ENCODE results near the gene PCAT7.
"Not testable (repeated sequence)": the region's sequence is repeated elsewhere in the genome, so short reads cannot be mapped to it uniquely, and the experiment has no call there.

PCAT7 gene

DNA sequence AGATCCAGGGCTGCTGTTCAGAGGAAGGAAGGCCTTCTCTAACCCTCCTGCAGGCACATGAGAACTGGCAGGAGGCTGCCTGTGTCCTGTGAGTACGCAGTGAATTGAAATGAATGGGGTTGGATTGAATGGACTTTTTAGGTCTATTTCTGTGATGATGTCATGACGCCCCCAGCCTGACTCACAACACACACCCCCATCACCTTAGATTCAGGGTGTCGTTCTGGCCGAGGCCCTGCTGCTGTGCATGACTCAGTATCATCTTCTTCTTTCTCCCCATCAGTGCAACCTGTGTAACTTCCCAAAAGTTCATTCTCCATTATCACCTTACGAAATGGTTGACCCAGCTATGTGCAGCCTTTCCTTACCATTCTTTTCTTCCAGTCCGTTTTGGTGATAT is 5.4 kb downstream of the PCAT7 start:
- in situ Hi-C loops (cut with MboI; ENCODE audit: low sequenced_read_pairs) = no loop called here

DNA sequence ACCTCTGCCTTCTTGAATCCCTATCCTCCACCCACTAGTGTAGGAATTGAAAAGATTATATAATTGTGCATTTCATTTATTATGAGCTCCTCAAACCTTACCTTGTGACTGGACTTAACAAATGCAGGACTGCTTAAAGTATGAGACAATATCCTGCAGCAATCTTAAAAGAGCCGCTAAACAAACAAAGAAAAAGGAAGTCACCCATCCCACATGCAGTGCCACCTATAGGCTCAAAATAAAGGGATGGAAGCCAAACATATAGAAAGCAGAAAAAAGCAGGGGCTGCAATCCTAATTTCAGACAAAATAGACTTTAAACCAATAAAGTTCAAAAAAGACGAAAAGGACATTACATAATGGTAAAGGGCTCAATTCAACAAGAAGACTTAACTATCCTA is 8.7 kb downstream of the PCAT7 start:
- in situ Hi-C loops (cut with MboI; ENCODE audit: low sequenced_read_pairs) = no loop called here

DNA sequence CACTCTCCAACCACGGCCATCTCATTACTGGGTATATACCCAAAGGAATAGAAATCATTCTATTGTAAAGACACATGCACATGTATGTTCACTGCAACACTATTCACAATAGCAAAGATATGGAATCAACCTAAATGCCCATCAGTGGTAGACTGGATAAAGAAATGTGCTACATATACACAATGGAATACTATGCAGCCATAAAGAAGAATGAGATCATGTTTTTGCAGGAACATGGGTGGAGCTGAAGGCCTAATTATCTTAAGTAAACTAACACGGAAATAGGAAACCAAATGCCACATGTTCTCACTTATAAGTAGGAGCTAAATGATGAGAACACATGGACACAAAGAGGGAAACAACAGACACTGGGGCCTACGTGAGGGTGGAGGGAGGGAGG is 9.4 kb downstream of the PCAT7 start:
- in situ Hi-C loops (cut with MboI; ENCODE audit: low sequenced_read_pairs) = not testable (repeated sequence)

DNA sequence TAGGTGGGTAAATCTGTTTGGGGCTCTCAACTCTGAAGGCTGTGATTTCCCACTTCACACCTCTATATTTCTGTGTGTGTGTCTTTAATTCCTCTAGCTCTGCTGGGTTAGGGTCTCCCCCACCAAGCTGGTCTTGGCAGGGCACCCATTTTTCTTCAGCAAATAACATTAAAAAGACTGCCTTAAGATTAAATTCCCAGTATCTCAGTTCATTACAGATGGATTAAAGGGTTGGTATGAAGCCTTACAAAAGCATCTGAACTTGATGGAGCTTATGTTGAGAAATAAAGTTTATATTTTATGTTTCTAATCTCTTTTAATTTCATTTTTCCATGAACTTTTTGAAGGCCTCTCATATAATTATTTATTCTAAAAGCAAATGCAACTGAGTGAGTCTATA is 11.7 kb downstream of the PCAT7 start:
- in situ Hi-C loops (cut with MboI; ENCODE audit: low sequenced_read_pairs) = no loop called here

DNA sequence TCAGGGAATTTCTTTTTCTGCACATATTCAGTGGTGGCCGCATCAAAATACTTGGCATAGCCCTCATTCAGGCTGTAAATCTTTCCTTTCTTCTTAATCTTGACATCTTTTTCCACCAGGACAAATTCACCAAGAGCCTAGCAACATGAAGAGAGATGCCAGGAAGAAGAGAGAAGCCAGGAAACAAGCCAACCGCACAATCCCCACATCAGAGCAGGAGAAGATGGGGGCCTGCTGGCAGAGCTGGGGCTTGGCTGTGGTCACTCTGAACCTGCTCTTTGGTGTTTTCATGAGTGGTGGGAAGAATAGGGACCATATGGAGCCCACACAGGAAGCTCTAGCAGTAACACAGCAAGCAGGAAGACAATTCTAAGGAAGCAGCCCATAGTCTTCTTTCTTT is 12.4 kb downstream of the PCAT7 start:
- in situ Hi-C loops (cut with MboI; ENCODE audit: low sequenced_read_pairs) = no loop called here

DNA sequence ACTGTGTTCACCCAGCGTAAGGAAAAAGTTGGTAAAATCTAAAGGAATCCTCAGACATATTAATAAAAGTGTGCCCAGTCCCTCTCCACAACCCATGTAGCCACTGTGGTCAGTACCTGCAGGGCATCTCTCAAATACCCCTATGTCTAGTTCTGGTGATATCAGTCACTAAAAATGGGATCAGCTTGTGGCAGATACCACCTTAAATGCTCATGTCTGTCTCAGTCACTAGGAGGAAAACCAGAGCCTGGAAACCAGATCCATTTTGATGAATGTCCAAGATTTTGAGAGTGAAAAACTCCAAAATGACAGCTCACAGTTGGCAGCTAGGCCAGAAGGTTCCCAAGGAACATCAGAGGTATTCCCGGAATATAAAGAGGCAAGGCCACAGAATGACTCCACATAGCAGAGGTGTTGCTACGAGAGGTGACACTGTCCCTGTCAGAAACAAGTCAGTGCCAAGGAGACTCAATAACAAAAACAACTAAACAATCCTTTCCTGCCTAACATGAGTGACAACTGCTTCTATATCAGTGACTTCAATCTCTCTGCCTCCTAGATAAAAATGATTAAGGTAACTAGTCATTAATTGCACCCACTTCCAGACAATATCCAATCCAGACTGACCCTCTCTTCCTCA is 13.5 kb downstream of the PCAT7 start:
- in situ Hi-C loops (cut with MboI; ENCODE audit: low sequenced_read_pairs) = no loop called here

DNA sequence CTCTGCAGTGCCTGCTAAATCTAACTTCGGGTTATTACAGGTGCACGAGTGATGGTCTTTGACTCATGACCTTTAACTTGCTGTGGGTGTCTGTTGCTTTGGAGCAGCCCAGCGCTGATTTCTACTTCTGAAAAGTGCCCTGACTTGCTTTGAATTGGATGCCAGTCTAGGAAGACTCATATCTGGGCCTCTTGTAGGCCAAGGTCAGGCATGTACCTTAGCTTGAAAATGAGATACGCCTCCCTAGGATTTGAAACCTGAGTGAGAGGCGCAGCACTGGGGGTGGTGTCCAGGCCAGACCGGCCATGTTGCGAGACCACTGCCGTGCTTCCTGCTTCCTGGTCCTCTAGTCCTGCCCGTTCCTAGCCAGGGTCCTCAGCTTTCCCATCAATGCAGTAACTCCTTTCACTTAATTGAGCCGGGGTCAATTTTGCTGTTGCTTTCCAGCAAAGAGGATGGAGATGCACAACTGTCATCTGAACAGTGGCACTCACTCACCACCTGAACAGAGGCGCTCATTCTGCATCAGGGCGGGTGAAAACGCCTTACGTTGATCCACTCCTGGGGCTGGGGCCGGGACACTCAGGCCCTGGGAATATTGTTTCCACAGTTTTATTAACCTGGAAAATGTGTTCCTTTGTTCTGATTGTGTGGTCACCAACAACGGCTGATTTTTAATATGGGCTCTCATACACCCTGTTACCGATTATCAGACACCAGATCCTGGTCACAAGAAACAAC is 14.3 kb downstream of the PCAT7 start:
- in situ Hi-C loops (cut with MboI; ENCODE audit: low sequenced_read_pairs) = no loop called here

DNA sequence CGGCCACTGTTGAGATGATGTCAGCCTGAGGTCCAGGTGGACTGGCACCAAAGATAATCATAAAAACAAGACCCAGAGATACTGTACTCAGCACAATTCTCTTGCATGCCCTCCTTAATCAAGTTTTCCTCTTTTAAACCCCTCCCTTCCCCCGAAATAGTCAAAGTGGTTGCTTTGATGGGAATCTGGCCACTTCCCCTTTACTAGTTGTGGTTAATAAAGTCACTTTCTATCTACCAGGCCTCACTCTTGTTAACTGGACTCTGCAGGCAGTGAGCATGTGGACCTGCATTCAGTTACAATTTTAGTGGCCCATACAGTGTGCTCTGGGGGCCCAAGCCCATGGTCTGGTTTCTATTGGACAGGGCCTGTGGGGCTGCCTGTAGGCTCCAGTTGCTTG is 21.2 kb downstream of the PCAT7 start:
- in situ Hi-C loops (cut with MboI; ENCODE audit: low sequenced_read_pairs) = no loop called here

DNA sequence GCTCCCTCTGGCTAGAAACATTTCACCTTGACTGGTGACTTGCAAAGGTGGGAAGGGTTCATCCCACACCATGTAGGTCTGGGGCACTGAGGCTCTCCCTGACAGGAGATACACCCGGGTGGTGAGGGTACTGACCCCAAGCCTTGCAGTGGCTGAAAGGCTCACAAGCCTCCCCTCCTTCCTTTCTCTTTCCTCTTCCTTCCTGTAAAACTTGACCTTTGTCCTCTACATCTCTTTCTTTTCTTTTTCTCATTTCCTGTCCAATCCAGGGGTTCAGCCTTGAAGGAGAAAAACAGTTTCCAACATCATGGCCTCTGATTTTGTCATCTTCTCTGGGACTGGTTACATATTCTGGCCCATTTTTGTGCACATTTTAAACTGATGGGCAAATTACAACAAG is 22.2 kb downstream of the PCAT7 start:
- in situ Hi-C loops (cut with MboI; ENCODE audit: low sequenced_read_pairs) = no loop called here

DNA sequence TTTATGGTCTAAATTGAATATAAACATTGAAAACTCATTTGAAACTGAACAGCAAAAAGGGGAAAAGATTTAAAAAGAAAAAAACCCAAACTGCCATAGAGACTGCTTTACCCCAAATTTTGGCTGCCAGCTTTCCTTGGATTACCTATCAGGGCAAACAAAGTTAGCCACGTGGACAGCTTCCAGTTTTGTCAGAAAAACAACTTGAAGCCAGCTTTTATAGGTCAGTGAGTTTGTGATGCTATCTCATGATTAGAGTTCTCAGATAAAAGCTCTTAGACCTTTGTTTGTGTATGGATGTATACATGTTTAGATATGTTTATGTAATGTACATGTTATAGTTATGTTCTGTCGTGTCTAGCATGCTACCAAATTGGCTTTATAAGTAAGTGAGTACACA is 22.7 kb downstream of the PCAT7 start:
- in situ Hi-C loops (cut with MboI; ENCODE audit: low sequenced_read_pairs) = no loop called here

DNA sequence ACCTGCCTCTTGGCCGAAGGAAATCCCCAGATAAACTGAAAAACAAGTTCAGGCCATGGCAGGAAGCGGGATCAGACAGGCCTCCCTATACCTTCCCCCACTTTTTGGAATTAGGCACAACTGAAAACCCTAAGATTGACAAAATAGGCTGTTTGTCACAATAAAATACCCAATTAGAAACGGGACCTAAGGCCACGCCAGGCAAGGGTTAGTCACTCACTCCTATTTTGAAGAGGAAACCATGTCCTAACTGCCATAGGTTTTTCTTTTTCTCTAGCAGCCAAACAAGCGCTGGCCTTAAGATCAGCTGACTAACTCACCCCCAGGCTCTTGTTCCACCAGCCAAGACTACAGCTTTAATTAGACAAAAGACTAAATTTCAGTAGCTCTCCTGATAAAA is 26.8 kb downstream of the PCAT7 start:
- in situ Hi-C loops (cut with MboI; ENCODE audit: low sequenced_read_pairs) = no loop called here

DNA sequence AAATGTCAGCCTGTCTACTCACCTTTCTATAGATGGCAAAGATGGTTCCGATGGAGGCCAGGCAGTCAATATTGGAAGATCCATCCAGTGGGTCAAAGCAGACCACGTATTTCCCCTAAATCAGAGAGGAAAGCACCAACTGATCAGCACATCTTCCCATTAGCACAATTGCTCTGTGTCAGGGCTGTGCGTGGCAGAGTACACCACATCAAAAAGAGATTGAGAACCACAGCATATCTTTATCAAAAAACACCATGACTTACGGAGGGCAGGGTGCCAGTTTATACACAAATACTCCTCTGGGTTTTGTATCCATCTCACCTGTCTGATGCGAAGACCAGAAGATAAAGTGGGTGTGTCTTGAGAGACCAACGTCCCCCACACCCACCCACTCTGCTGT is 29.7 kb downstream of the PCAT7 start:
- in situ Hi-C loops (cut with MboI; ENCODE audit: low sequenced_read_pairs) = no loop called here

DNA sequence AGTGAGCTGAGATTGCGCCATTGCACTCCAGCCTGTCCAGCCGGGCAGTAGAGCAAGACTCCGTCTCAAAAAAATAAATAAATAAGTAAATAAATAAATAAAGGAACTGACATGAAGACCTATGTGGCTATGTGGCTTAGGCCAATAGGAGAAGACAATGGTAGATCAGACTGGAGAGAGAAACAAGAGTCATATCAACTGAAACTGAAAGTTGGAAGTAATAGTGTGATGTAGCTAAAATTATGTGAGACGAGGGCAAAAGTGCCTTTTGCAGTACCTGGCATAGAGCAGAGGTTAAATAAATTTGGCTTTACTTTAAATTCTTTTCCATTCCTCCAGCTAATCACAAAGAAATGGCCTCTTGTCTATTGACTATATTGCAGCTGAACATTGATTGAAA is 31.4 kb downstream of the PCAT7 start:
- in situ Hi-C loops (cut with MboI; ENCODE audit: low sequenced_read_pairs) = no loop called here

DNA sequence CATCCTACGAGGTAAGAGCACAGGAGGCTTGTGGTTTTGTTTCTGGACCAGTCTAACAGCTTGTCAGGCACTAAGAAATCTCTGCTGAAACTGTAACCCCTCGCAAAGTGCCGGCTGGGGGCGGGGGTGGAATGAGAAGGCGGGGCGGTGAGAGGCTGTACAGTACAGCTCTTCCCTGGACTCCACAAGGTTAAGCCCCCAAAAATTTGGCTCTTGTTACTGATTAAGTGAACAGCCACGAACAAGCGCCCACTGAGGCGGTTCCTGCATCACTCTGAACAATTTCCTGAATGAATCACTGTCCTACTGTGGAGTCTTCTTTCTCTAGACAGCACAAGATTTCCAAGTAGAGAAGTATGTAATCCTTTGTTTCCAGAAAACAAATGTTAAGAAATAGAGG is 31.9 kb downstream of the PCAT7 start:
- in situ Hi-C loops (cut with MboI; ENCODE audit: low sequenced_read_pairs) = no loop called here

DNA sequence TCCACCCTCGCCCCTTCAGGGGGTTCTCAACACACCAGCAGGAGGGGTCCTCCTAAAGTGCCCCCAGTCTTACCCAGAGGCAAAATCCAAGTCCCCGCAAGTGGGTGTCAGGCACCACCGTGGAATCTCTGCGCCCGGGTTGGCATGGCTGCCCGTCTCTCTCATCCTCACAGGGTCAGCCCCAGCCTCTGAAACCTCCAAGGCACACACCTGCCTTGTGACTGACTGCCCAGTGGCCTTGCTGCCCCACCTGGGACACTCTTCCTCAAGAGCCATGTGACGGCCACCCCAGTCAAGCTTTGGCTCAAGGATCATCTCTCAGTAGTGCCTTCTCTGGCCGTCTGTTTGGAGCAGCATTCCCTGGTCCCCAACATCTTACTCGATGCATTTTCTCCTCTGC is 33.8 kb downstream of the PCAT7 start:
- in situ Hi-C loops (cut with MboI; ENCODE audit: low sequenced_read_pairs) = no loop called here

DNA sequence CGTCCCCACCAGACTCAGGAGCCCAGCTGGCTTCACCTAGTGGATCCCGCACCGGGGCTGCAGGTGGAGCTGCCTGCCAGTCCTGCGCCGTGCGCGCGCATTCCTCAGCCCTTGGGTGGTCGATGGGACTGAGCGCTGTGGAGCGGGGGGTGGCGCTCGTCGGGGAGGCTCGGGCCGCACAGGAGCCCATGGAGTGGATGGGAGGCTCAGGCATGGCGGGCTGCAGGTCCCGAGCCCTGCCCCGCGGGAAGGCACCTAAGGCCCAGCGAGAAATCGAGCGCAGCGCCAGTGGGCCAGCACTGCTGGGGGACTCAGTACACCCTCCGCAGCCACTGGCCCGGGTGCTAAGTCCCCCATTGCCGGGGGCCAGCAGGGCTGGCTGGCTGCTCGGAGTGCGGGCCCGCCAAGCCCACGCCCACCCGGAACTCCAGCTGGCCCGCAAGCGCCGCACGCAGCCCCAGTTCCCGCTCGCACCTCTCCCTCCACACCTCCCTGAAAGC is 36.2 kb downstream of the PCAT7 start:
- in situ Hi-C loops (cut with MboI; ENCODE audit: low sequenced_read_pairs) = not testable (repeated sequence)

DNA sequence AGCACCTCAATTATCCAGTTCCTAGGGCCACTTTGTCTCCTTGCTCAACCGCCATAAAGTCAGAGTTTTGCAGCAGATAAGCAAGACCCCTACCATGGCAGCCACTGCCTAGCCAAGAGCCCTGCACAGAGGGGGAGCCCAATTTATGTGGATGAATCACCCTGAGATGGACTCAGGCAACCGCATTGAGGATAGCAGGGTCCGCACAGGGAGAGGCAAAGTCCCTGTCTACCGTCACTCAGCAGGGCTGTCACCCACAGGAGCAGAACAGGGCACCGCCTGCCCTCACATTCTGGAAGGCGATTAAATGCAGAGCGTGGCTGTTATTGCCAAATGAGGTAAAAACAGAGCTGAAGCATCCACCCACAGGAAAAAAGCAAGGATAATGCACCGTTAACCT is 37.0 kb downstream of the PCAT7 start:
- in situ Hi-C loops (cut with MboI; ENCODE audit: low sequenced_read_pairs) = no loop called here

DNA sequence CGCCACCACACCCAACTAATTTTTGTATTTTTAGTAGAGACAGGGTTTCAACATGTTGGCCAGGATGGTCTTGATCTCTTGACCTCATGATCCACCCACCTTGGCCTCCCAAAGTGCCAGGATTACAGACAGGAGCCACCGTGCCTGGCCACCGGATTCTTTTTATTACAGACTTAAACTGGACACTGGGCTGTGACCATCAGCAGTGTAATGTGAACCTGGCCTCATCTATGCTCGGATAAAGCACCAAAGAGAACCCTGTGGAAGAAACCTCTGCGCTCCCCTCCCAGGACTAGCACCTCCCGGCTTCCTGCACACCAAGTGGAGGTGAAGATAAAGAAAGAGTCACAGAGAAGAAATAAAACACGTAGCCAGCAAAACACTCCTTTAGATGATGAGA is 37.8 kb downstream of the PCAT7 start:
- in situ Hi-C loops (cut with MboI; ENCODE audit: low sequenced_read_pairs) = not testable (repeated sequence)

DNA sequence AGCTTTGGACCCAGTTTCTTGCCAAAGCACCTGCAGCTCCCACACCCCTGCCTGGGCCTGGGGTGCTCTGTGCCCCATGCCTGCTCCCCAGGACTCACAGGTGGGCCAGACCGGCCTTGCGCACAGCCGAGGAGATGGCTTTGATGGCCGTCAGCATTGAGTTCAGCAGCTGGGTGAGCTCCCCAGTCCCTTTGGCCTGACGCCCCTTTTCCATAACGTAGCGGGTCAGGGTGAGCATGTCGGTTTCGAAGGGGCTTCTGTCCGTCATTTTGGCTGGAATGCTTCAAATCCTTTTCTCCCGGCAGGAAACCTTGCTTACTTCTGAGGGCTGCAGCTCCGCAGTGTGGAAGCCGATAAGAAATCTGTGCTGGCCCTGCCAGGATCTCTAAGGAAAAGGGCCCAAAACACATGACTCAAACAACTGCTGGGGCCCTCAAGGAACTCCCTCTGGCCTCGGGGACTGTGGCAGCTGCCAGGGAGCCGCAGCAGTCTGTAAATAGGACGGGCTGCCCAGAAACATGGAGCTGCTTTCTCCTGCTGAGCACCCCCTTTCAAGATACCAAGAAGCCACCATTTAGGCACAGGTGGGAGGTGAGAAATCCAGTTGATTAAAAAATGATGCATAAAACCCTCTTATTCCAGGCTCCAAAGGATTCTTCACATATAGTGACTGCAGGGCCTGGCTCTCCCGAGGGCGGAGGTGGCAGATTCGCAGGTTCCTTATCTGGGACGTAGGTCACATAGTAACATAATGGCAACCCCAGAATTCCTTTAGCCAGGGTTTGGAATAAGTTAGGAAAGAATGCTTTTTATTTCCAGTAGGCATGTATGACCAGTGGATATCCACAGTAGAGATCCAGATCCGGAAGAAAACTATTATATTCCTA is 38.8 kb downstream of the PCAT7 start, which contains the start of gene FBP2:
Gene FBP2, minus strand, starts transcription at position 366 of the 887 bp plus-strand sequence. Its CDS starts 98 bp downstream, at position 268.
- in situ Hi-C loops (cut with MboI; ENCODE audit: low sequenced_read_pairs) = no loop called here

DNA sequence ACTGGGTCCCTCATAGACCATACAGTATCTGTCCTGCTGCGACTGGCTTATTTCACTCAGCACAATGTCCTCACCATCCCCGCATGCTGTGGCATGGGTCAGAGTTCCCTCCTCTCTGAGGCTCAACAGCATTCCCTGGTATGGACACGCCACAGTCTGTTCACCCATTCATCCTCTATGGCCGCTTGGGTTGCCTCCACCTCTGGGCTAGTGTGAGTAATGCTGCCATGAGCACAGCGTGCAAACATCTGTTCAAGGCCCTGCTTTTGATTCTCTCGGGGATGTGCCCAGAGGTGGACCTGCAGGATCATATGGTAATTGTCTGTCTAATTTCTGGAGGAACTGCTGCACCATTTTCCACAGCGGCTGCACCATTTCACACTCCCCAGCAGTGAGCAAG is 44.2 kb downstream of the PCAT7 start:
- in situ Hi-C loops (cut with MboI; ENCODE audit: low sequenced_read_pairs) = no loop called here

DNA sequence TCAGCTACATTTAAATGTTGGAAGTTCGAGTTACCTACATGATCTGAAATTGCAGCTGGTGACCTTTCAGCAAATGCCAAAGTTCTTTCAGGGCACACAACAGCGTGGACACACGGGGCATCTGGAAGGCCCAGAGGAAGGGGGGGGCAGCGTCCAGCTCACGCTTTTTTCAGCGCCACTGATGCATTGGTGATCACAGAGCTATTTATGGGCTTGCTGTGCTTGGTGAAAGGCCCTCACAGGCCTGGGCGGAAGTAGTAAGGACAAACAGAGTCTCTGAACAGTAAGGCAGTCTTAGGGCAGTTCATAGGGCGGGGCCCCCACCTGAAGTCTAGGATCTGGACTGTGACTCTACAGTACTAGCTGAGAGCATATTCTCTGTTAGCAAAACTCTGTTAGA is 45.4 kb downstream of the PCAT7 start:
- in situ Hi-C loops (cut with MboI; ENCODE audit: low sequenced_read_pairs) = no loop called here

DNA sequence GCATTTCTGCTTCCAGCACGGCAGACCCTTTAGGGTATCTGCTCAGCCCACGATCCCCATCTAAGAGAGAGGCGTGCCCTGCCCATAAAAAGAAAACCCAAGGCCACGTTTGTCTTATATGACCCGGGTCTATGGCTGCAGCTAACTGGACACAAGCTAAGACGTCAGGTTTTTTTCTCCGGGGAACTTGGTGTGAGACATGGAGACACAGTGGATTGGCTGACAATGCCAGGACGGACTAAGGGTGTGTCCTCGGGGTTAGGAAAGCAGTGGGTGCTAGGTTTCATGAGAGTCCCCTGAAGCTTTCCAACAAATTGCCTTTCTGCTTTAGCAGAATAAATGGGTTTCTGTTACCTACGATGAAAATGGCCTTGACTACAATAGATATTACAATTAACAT is 45.8 kb downstream of the PCAT7 start:
- in situ Hi-C loops (cut with MboI; ENCODE audit: low sequenced_read_pairs) = no loop called here
